RKO (cell line): ENCODE data around the gene PLA2G4A.

Source experiments
- DNase-seq: peaks from one replicate; pipeline ENCODE4 v3.0.0-alpha.2; 2016; ENCODE audit warnings: low spot score

PLA2G4A gene

DNA sequence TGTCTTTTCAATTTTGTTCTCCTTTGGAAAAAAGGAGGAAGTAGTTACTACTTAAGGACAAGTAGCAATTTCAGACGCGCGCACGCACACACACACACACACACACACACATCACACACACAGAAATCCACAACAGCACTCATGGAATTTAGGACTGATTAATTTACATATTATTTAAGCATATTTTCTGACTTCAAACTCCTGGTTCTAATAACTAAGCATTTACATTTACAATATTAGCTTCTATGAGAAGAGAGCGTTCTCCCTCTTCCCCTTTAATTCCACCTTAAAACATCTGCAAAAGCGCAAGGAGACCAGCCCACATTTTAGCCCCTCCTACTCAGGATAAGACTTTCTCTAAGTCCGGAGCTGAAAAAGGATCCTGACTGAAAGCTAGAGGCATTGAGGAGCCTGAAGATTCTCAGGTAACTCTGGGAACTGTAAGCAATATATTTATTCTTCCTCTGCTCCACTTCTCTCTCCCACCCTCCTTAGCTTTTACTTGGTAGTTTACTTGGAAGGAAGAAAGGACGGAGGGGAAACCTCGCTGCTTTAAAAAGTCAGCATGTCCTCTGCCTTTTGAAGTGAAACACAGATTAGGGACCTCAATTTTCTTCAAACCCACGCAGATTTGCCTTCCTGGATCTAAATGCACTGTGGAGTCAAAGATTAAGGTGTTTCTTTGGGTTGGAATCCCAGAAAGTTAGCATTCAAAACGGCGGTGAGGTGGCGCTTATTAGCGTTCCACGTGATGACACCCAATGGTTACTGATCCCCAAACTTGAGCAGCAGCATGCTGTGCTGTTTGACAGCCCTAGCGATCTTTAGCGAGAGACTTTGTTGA lies at the start of gene PLA2G4A:
Gene PLA2G4A (plus strand): TSS at position 339 of the 844 bp plus-strand sequence. CDS start 25,406 bp downstream, outside the sequence.
- DNase-seq = peak; percentile 79

DNA sequence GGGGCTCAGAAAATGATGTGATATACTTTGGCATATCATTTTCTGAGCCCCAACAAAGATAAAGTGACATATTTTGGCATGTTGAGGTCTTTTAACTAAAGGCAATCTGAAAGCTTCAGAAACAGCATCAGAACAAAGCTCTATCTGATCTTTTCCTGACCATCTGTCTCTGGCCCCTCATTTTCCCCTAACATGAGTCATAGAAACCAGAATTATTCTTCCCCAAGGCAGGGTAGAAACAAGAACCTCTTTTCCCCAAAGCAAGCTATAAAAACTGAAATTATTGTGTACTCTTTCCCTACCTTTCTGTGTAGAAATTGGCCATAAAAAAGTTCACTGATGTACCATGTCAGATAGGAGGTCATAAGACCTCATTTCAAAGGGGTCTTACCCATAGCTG lies 48.7 kb upstream of the PLA2G4A start:
- DNase-seq = no peak

DNA sequence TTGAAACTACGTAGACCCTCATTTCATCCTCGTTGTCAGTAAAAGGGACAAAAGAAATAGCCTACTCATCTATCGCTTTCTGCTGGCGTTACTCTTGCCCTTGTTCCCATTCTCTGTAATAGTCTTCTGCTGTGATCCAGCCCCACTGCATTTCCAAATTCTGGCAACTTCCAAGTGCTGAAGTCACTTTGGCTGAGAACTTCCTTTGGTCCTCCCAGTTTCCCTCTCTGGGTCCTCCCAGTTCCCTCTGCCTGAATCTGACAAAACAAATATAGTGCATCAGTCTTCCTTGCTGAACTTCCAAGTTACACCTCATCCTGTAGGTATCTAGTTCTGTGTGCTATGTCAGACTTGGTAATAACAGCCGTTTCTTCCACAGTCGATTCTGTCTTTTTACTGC lies 47.0 kb upstream of the PLA2G4A start:
- no peak for DNase-seq

DNA sequence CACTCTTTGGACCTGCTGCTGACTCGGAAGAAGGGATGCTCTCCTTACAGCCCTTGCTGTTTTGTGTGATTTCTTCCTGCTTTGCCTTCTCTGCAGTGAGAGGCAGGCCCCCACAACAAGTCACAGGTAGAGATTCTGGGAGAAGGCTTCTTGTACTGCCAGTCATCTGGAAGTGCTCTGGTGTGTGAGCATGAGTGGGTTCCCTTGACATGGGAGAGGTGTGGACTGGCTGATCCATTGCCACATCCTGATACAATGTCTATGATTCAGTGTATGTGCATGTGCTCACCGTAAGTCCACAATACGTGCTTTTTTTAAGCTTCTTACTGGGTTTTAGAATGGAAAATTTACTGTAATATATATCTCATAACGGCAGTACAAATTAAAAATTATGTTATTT lies 46.0 kb upstream of the PLA2G4A start:
- DNase-seq = no peak

DNA sequence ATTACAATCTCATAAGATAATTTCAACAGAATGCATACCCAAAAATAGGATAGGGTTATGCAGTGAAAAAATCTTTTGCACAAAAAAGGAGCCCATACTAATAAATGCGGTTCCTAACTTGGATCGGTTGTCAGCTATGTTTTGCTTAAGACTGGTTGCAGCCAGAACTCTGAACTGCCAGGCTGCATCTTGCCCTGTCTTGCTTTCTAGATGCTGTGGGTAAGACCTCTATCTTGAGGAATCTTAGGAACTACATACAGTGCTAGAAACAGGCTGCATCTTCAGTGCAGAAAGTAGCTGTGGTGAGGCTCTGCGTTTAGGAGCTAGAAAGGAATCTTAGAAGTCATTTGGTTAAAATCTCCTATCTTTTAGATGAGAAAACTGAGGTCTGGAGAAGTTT lies 45.6 kb upstream of the PLA2G4A start:
- DNase-seq = no peak

DNA sequence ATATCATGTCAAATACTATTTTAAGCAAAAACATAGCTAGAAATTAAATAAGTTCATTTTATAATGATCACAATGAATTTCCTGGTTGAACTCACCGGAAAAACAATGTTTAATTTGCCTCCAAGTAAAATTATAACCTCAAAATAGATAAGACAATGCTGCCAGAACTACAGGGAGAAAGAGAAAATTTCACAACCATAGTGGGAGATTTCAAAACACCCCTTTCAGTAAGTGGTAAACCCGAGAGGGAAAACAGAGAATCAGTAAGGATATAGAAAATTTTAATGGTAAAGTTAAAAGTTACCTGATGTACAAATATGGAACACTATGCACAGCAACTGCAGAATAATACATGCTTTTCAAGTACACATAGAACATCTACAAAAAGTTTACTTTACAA lies 43.2 kb upstream of the PLA2G4A start:
- DNase-seq = no peak

DNA sequence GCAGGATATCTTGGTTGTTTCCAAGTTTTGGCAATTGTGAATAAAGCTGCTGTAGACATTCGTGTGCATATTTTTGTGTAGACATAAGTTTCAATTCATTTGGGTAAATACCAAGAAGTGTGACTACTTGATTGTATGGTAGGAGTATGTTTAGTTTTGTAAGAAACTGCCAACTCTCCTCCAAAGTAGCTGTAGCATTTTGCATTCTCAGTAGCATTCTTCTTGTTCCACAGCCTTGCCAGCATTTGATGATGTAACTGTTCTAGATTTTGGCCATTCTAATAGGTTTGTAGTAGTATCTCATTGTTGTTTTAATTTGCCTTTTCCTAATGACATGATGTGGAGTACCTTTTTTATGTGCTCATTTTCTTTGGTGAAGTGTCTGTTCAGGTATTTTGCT lies 38.6 kb upstream of the PLA2G4A start:
- no peak for DNase-seq

DNA sequence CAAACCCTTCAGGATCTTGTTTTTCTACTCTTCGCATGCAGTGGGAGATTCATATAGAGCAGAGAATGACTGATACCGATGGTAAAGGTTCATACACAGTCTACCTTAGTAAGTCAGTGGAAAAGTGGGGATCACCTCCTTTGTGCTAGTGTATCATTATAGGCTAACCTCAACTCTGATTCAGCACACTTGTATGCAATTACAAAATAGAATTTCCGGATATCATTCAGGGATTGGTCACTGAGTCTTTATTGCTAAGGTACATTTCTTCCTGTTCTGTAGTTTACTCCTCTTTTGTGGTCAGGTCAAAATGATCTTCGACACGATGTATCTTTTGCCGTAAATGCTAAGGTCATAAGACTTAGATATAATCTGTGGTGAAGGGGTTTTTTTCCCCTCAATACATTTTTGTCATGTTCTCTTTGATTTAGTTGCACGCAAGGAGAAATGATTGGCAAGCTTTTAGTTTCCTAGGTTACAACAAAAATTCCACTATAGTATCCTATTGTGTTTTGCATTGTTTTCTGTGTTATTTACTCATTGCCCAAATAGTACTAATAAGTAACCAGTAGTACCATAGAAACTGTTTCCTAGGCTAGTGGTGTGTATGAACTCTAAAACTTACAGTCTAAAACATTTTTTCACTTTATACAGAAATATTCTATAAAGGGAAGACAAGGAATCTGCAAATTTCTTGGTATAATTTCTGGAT lies 35.7 kb upstream of the PLA2G4A start:
- no peak for DNase-seq

DNA sequence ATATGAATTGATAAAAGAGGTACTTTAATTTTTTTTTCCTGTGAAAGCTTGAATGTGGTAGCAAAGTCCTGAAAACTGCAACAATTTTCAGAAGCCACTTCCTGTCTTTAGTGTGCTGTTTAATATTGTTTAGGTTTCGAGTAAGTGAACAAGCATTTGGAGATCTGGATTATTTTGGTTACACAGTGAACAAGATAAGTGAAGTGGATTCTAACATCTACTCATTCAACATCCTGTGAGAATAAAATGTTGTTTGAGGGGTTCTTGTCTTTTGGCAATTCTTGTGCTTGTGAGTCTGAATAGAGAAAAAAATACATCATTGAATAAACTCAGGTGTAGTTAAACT lies 35.2 kb upstream of the PLA2G4A start:
- no peak for DNase-seq

DNA sequence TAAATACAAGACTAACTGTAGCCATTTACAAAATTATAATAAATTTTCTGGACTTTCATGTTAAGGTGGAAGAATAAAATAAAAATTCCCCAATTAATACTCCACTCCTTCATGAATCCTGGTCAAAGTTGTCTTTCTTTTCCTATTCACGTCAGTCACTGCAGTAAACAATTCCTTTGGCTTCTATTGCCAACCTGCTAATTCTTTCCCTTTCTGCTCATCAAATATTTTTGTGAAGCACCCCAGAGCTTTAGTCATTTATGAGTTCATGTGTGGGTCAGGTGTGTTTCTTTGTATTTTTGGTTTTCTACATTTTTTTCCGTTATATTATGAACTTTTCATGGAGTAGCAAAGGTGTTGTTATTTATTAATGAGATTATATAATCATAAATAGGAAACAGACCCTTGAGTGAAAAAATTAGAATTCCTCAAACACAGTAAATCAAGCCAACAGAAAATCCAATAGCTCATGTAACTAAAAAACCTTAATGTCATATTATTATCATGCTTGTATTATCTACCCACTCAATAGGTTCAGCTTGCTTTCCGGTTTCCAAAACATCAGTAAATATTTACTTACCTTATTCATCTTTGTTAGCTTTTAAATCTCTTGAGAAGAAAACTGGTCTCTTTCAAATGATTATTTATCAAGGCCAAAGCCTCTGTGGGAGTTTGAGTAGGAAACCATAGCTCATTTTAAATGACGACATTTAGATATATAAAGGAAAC lies 29.6 kb upstream of the PLA2G4A start:
- DNase-seq = no peak

DNA sequence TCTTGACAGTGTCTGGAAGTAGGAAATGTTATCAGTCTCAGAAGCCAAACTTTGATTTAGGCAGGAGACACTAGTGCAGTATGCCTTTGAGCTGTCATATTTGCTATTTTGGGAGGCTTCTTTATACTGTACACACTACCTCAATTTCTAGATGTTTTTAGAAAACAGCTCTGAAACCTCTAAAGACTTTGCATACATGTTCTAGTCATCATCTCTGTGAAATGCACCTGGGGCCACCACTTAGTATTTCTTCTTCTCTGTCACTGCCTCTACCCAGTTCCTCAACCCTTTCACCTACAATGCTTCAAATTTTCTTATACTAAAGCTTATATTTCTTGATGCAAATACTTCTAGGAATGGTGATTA lies 29.1 kb upstream of the PLA2G4A start:
- DNase-seq = no peak

DNA sequence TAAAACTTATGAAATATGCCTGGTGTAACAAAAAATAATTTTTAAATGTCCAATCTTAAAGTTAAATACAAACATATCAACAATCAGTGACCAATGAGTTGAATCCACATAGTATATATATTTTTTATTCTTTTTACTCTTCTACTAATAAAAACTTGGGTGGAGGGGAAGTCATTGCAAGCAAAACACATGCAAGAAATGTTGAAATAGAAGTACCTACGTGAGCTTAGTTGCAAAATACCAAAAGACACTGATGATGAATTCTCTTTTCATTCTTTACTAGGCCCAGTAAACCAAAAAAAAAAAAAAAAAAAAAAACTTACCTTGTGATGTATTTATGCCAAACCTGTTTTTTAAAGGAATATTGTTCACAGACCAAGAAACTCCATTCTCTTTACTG lies 26.4 kb upstream of the PLA2G4A start:
- no peak for DNase-seq

DNA sequence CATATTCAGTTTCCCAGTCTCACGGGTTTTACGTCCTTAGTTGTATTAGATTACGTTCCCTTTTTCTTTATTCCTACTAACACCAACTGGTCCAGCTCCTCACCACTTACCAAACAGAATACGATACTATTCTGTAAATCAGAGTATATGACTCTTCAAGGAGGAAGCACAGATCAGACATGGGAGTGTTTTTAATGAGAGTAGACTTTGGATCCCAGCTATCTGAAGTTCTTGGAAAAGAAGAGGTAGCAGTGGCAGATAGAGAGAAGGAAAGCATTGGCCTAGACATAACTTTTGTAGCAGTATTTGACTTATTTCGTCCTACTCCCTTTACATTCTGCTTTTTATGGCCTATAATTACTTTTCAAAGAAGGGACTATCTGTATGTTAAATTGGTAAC lies 24.1 kb upstream of the PLA2G4A start:
- no peak for DNase-seq

DNA sequence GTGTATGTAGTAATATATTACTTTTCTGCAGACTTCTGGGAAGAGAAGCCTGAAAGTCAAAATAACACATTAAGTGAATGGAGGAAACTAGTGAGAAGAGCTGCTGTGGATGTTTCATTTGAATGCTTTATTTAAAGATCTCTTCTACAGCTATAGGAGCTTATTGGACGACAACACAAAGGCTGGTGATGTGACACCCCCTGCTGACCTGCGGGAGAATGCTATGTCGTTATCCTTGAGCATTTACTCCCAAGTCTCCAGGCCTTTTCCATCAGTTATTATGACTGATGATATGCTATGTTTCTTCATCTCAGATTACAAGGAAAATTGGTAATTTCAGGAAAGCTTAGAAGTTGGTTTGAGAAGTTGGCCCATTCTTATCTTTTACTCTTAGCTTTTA lies 22.3 kb upstream of the PLA2G4A start:
- DNase-seq = peak; percentile 36

DNA sequence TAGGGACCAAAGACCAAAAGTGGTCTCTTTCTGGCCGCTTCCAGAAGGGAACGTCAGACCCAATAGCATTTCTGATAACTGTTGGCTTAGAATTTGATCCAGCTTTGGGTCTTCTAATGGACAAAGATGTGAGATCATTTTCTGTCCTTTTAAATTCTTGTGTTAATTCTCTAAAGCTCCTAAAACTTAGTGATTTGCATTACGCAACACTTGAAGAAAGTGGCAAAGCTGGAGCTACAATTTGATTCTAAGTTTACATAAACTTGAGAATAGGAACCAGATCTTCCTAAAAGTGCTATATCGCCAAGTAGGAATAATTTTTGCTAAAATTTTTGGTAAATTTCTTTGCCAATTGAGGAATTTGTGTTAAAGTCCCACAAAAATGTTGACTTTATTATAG lies 21.6 kb upstream of the PLA2G4A start:
- no peak for DNase-seq

DNA sequence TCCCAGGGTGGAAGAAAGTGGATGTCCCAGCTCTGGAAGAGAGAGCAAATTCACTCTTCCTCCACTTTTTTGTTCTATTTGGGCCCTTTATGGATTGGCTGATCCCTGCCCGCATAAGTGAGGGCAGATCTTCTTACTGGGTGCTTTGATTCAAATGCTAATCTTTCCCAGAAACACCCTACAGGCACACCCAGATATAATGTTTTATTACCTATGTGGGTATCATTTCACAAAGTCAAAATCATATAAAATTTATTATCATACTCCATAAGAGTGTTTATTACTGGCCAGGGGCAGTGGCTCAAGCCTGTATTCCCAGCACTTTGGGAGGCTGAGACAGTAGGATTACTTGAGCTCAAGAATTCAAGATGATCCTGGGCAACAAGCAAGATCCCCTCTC lies 16.9 kb upstream of the PLA2G4A start:
- no peak for DNase-seq

DNA sequence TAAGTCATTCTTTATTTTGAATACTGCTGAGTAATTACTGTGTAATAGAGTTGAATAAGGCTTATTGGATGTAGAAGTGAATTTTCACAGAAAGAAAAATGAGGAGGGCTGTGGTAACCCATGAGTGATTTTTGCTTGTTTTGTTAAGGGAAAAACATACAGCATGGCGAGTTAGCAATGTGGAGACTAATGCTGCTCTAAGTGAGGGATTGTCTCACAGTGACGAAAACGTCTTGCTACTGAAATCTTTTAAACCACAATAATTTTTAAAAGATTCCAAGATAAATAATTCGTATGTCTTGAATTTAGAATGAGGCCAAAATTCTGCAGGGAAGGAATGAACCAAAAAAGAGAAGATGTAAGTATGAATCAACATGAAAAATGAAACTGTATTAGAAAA lies 16.2 kb upstream of the PLA2G4A start:
- no peak for DNase-seq

DNA sequence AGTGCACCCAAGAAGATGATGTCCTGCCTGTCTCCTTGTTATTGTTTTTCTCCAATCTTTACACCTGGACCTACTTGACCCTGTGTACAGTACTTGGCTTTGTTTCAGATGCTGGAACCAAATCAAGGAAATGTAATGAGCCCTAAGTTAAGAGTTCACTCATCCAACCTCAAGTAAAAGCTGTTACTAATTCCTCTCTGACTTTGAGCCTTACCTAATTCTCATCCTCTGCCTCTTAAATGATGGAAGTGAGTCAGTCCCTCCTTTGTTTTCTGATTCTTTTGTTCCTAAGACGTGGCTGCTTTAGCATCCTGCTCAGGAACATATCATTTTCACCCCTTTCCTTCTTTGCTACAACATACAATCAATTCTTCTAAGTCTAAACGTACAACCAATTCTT lies 15.3 kb upstream of the PLA2G4A start:
- DNase-seq = no peak

DNA sequence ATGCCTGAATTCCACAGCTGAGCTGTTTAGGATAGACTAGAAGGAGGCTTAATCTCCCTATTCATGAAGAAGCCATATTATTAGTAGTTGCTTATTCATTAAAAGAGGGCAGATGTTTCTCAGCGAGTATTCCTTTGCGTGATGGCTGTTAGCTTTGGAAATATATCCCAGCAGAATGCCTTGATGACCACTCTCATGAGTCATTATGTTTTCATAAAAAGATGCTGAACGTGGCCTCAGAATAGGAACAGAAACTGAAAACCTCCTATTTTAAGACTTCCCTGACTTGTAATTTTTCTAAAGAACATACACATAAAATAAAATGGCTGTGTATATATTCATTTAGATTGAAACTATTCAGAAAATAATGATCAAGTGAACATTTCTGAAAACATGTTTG lies 9.6 kb upstream of the PLA2G4A start:
- DNase-seq = peak; percentile 14

DNA sequence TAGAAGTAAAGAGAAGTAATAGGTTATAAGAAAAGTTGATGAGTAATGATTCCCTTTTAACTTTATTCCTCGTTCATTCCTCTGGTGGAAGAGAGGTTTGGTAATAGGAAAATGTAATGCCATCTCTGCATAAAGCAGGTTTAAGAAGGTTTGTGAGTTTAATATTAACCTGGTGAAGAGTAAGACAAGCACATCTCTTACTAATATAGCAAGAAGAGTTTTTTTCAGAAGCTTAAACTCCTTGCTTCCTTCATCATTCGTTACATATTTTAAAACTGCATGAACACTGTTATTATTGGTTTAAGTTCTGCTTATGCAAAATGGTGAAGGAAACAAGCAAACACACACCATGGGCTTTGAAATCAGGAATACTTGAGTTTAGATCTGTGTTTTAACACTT lies 9.2 kb upstream of the PLA2G4A start:
- DNase-seq = no peak

DNA sequence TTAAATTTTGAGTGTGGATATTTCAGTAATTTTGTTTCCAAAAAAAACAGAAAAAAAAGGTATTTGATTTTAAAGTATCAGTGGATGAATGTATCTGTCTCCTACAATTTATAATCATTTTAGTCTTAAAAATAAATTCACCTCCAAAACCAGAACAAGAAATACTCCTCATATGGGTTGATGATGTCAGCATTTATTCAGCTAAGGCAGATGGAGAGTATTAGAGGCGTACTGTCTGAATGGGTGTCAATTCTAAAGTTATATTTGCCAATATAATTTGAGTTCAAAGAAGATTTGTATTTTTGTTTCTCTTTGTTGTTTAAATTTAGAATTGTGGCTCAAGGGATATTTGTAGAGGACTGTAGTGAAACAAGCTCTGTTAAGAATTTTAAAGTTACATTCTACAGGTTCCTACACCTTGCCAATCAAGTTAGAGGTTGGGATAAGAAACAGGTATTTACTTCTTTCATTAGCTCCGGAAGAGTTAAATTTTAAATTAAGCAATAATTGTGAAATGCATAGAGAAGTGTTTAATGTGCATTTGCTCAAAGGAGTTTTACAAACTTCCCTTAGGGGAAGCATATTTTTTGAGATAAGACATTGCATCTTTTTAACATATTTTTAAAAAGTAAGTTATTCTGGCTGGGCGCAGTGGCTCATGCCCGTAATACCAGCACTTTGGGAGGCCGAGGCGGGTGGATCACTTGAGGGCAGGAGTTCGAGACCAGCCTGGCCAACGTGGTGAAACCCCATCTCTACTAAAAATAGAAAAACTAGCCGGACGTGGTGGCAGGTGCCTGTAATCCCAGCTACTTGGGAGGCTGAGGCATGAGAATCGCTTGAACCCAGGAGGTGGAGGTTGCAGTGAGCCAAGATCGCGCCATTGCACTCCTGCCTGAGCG lies 1.2 kb downstream of the PLA2G4A start:
- peak; percentile 10 for DNase-seq

DNA sequence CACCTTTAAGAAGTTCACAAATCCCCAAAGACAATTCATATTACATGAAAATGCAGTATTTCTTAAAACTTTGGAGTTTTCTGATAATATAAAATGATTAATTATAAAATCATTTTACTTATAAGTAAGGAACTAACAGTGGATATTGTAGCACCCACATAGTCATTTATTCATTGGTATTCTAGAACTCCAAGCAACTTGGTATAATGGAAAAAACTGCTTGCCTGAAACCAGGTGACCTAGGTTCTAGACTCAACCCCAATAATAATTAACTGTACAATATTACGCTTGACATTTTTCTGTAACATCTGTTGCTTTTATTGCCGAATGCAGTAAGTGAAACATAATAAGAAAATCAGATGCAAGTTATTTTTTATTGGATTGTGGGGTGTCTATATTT lies 2.4 kb downstream of the PLA2G4A start:
- no peak for DNase-seq
